ENCODE data around the gene MBTPS1. TPM values are rescaled to one million over a fixed set of nuclear protein-coding genes. Genes with fewer than 3 reads are reported as not detected.

MBTPS1 gene
- total and polyA plus RNA-seq, 9 of the 15 experiments (the other 6 are each of a cell fraction or from before 2014, with no cell fraction given) = 2.8 to 57.6 (median 43.8) TPM

DNA sequence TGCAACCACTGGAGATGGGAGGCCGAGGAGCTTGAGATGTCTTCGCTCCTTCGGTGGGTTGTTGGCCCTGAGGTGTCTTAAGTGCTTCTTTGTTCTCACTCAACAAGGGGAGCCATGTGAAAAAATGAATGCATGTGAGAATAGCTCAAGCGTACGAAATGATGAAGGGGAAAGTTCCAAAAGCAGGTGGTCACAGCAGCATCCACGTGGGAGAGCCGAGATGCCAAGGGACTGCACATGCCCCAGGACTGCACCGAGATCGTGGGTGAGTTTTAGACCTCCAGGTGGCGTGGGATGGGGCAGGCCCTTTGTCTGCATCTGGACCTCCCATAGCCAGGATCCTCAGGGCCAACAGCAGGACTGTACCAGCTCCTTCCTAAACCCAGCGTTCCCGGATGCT lies 82.2 kb downstream of the MBTPS1 start:
- Histone ChIP-seq H3K4me2 (ENCODE audit: insufficient read depth, low read length) (no peak overlapping the region), H2AFZ (ENCODE audit: low read depth, low read length) (no peak overlapping the region), H3K27me3 (ENCODE audit: control insufficient read depth in 2 of 2, insufficient read depth in 2 of 2, low read length in 2 of 2) (peaks cover 63 to 93% of the 10 kb centered on the region in 2 experiments), H3K9me1 (ENCODE audit: control insufficient read depth, insufficient read depth, low read length) (no peaks in the 10 kb centered on the region), H3K36me3 (ENCODE audit: control insufficient read depth, insufficient read depth, low read length) (no peaks in the 10 kb centered on the region), H4K20me1 (replicated peaks; ENCODE audit: control insufficient read depth, insufficient read depth, low read length) (0 out of 2 replicates have a peak, but pooled peaks cover 20% of the 10 kb centered on the region), H3K79me2 (ENCODE audit: control insufficient read depth, insufficient read depth, low read length) (no peaks in the 10 kb centered on the region), H3K4me1 (replicated peaks in 1 of 2; ENCODE audit: control insufficient read depth in 2 of 2, insufficient read depth in 2 of 2, low read length in 2 of 2) (peaks cover 0 to 8% of the 10 kb centered on the region in 2 experiments; a peak in 1 of 5 replicates), H3K9ac (ENCODE audit: insufficient read depth in 1 of 2, low read depth in 2 of 2, low read length in 2 of 2) (no peak overlapping the region), H3K9me3 (replicated peaks; ENCODE audit: control insufficient read depth, insufficient read depth, low read depth, low read length) (no peaks in the 10 kb centered on the region), H3K27ac (ENCODE audit: extremely low read depth, low read depth, low read length) (no peak overlapping the region), H3K4me3 (no peak overlapping the region)
- WGBS (ENCODE audit: insufficient coverage, low coverage, missing lambda C conversion rate) = 4% methylated on average over 12 of the region's 12 CpGs
- ATAC-seq = no peak
- no peak for DNase-seq (ENCODE audit: extremely low read depth in 1 of 4, low spot score in 3 of 4)
- TF ChIP-seq STAT5B (CRISPR knock-in tag; IDR thresholded peaks at IDR 0.05) = no peak
- TF ChIP-seq, protein P1, sequence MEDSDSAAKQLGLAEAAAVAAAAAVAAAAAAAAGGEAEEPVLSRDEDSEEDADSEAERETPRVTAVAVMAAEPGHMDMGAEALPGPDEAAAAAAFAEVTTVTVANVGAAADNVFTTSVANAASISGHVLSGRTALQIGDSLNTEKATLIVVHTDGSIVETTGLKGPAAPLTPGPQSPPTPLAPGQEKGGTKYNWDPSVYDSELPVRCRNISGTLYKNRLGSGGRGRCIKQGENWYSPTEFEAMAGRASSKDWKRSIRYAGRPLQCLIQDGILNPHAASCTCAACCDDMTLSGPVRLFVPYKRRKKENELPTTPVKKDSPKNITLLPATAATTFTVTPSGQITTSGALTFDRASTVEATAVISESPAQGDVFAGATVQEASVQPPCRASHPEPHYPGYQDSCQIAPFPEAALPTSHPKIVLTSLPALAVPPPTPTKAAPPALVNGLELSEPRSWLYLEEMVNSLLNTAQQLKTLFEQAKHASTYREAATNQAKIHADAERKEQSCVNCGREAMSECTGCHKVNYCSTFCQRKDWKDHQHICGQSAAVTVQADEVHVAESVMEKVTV (CRISPR knock-in tag; IDR thresholded peaks at IDR 0.05) = no peak
- no peak for TF ChIP-seq NFIC (IDR thresholded peaks at IDR 0.05)
- no peak for TF ChIP-seq SRSF1 (IDR thresholded peaks at IDR 0.05; ENCODE audit: low read depth, low read length)
- TF ChIP-seq MXI1 (IDR thresholded peaks at IDR 0.05; ENCODE audit: low read depth, low read length) = no peak
- TF ChIP-seq, protein P2, sequence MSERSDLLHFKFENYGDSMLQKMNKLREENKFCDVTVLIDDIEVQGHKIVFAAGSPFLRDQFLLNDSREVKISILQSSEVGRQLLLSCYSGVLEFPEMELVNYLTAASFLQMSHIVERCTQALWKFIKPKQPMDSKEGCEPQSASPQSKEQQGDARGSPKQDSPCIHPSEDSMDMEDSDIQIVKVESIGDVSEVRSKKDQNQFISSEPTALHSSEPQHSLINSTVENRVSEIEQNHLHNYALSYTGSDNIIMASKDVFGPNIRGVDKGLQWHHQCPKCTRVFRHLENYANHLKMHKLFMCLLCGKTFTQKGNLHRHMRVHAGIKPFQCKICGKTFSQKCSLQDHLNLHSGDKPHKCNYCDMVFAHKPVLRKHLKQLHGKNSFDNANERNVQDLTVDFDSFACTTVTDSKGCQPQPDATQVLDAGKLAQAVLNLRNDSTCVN (CRISPR knock-in tag; IDR thresholded peaks at IDR 0.05) = no peak
- TF ChIP-seq ZNF175 (CRISPR knock-in tag; IDR thresholded peaks at IDR 0.05; ENCODE audit: low read depth) = no peak
- no peak for TF ChIP-seq GTF2A2 (tag; IDR thresholded peaks at IDR 0.05)
- no peak for TF ChIP-seq CBFA2T3 (IDR thresholded peaks at IDR 0.05)
- TF ChIP-seq HNRNPK (IDR thresholded peaks at IDR 0.05; ENCODE audit: low read depth, low read length, poor library complexity, severe bottlenecking) = no peak
- TF ChIP-seq CBFB (CRISPR knock-in tag; IDR thresholded peaks at IDR 0.05) = no peak
- TF ChIP-seq SRSF9 (IDR thresholded peaks at IDR 0.05; ENCODE audit: borderline replicate concordance, low read depth, low read length) = no peak
- TF ChIP-seq ZNF143 (CRISPR knock-in tag; IDR thresholded peaks at IDR 0.05) = no peak
- no peak for TF ChIP-seq SP1 (CRISPR knock-in tag; IDR thresholded peaks at IDR 0.05)
- TF ChIP-seq MTA2 (IDR thresholded peaks at IDR 0.05; ENCODE audit: low read depth) = no peak
- in situ Hi-C loops (cut with MboI) (no loop called here), intact Hi-C loops (cut with micrococcal nuclease) (no loop called here)
- no TSS peak for BruUV-seq (replicated peaks)
- POLR2A ChIA-PET = interaction anchor here (1.1 kb wide), 1 partner anchor 17 kb away, joined by 3 read pairs; no protein-coding TSS in a partner anchor
- CTCF ChIA-PET (ENCODE audit: low intra/inter-chr PET ratio) = no interaction called here
- no peak for FAIRE-seq
